BJ (cell line): ENCODE data around the gene OXLD1. TPM values are rescaled to one million over a fixed set of nuclear protein-coding genes. Genes with fewer than 3 reads are reported as not detected.

Source experiments
- CTCF ChIA-PET: fragments of 350-600 bp; formaldehyde crosslinking; extraction: SDS; loops from one replicate; lab custom pipeline; 2021; ENCODE audit warnings: antibody characterized with exemption, inconsistent platforms; lab: Yijun Ruan, JAX
- POLR2A ChIA-PET: fragments of 300-600 bp; sonication (Branson Sonifier 250); formaldehyde crosslinking; extraction: SDS; loops from one replicate; lab custom pipeline; 2021; ENCODE audit warnings: antibody characterized with exemption; lab: Charles Lee
- DNase-seq: peaks from one replicate; pipeline ENCODE4 v3.0.0-alpha.2; 2011; ENCODE audit warnings: low read depth
- H3K27me3 ChIP-seq: 2 replicates; pipeline ENCODE4 v1.6.0; 2011; ENCODE audit warnings: low read length; ENCODE audit not compliant: control insufficient read depth, insufficient read depth
- H3K36me3 ChIP-seq: 2 replicates; pipeline ENCODE4 v1.5.1; 2011; ENCODE audit warnings: low read length; ENCODE audit not compliant: control insufficient read depth, insufficient read depth
- H3K4me3 ChIP-seq: 2 replicates; pipeline ENCODE4 v1.5.1; 2011; ENCODE audit warnings: low read depth, mild to moderate bottlenecking, control low read depth, low read length
- polyA plus RNA-seq: library from polyadenylated mRNA; depleted of rRNA; stranded (reverse); fragments of >200 nt; gene quantifications from 2 replicates; pipeline ENCODE4 v1.2.3, GENCODE V29; 2011
- TF ChIP-seq, protein P1 (sequence below): IDR thresholded peaks from 2 replicates; pipeline ENCODE4 v1.5.1; 2011; ENCODE audit warnings: low read depth, mild to moderate bottlenecking, control low read depth, inconsistent platforms, low read length, moderate library complexity; ENCODE audit not compliant: insufficient read depth

Gene OXLD1
- polyA plus RNA-seq, 1 experiment = 29.6 TPM

DNA sequence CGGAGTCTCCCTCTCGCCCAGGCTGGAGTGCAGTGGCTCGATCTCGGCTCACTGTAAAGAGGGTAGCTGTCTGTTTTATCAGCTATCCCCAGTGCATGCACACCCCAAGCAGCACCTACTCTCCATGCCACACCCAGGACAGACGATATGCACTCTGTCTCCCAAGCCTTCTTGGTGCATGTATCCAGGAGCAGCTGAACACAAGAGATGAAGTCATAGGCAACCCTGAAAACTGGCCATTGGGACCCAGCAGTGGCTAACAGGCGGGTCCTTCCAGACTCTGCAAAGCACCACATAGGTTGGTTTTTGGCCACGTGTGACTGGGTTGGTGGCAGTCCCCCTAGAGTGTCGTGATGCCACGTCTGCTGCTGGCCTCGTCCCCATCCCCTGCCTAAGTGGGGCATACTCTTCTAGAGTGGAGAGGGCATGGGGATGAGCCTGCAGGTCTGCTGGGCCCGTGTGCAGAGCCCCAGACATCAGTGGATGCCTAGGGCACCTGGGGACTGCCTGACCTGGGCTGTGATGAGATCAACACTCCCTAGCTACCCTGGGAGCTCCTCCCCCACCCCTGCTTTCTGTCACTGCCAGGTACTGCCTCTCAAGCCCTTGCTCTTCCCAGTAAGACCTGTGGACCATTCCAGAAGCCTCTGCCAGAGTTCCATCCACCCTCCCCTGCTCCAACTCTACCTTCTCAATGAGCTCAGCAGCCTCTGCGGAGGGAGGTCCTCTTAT, 19.4 kb downstream of the OXLD1 start:
- DNase-seq = no peak
- Histone ChIP-seq H3K27me3 (peaks cover 9% of the 10 kb centered on the region), H3K36me3 (no peaks in the 10 kb centered on the region; the same call in 1 of the 2 replicates), H3K4me3 (no peak overlapping the region)
- ChIA-PET CTCF (interaction anchor here (0.6 to 1.1 kb wide), 3 partner anchors 21 to 390 kb away, joined by 3 read pairs; partner anchors contain the start of gene DCXR), POLR2A (no interaction called here)
- TF ChIP-seq, protein P1, sequence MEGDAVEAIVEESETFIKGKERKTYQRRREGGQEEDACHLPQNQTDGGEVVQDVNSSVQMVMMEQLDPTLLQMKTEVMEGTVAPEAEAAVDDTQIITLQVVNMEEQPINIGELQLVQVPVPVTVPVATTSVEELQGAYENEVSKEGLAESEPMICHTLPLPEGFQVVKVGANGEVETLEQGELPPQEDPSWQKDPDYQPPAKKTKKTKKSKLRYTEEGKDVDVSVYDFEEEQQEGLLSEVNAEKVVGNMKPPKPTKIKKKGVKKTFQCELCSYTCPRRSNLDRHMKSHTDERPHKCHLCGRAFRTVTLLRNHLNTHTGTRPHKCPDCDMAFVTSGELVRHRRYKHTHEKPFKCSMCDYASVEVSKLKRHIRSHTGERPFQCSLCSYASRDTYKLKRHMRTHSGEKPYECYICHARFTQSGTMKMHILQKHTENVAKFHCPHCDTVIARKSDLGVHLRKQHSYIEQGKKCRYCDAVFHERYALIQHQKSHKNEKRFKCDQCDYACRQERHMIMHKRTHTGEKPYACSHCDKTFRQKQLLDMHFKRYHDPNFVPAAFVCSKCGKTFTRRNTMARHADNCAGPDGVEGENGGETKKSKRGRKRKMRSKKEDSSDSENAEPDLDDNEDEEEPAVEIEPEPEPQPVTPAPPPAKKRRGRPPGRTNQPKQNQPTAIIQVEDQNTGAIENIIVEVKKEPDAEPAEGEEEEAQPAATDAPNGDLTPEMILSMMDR = no peak

DNA sequence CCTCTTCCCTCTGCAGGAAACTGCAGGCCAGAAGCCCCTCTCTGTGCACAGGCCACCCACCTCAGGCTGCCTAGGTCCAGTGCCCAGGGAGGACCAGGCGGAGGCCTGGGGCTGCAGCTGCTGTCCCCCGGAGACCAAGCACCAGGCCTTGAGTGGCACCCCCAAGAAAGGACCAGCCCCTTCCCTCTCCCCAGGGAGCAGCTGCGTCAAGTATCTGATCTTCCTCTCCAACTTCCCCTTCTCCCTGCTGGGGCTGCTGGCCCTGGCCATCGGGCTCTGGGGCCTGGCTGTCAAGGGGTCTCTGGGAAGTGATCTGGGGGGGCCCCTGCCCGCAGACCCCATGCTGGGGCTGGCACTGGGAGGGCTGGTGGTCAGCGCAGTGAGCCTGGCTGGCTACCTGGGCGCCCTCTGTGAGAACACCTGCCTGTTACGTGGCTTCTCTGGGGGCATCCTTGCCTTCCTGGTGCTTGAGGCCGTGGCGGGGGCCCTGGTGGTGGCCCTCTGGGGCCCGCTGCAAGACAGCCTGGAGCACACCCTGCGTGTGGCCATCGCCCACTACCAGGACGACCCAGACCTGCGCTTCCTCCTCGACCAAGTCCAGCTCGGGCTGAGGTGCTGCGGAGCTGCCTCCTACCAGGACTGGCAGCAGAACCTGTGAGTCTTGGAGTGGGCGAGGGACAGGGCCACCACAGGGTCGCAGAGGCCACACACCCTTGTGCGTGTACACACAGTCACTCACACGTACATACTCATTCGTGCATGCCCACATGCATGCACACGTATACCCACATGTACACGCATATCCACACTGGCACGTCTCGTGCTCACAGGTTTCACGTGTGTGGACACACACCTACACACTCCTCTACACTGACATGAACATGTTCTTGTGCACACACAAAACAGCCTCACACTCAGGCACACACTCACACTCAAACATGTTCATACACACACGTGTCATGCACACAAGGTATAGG, 21.1 kb downstream of the OXLD1 start:
- TF ChIP-seq, protein P1 = no peak
- POLR2A ChIA-PET = no interaction called here

DNA sequence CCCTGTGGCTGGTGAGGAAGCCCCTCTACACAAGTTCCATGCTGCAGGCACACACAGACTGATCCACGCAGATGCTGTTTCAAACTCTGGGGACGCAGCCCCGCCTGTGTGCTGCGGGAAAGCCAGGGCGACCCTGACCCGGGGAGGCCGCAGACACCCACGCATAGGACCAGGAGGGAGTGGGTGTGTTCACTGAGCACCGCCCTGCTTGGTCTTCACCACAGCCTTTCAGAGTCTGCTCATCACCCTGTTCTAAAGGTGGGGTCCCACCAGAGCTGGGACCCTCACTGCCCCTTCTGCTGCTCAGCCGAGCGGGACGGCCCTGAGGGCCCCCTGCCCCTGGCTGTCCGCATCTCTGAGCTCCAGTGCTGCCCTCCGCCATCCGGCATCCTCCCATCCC, 21.9 kb downstream of the OXLD1 start:
- ChIA-PET CTCF (no interaction called here), POLR2A (no interaction called here)
- Histone ChIP-seq H3K4me3 (no peak overlapping the region), H3K27me3 (peaks cover 9% of the 10 kb centered on the region), H3K36me3 (no peaks in the 10 kb centered on the region; the same call in none of the 2 replicates)
- TF ChIP-seq, protein P1 = no peak
- DNase-seq = no peak

More for the DNA sequence above, 21.1 kb downstream of the OXLD1 start:
- no peak for DNase-seq
- CTCF ChIA-PET = no interaction called here
- Histone ChIP-seq H3K27me3 (peaks cover 9% of the 10 kb centered on the region), H3K36me3 (no peaks in the 10 kb centered on the region; the same call in none of the 2 replicates), H3K4me3 (no peak overlapping the region)

DNA sequence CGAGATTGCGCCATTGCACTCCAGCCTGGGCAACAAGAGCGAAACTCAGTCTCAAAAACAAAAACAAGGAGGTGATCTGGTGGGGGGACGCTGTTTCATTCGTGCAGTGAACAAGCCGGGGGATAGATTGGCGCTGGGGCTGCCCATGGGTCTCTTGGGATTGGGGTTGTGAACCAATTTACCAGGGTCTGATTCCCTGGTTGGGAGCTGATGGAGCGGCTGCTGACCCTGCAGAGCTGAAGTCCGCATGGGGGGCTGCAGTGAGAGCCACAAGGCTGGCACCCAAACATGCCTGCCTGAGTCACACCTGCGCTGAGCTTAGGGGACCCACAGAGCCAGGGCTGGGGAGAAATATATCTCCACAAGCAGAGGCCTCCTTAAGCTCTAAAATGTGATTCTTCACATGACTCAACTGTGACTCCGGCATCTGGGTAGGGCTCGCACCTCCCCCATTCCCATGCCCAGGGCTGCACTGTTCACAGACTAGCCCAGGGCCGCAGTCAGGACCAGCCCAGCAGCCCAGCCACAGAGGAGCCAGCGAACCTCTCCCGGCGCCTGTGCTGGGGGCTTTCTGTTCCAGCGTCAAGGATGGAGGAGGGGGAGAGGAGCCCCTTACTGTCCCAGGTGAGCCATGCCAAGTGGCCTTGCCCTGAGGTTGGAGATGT, 24.4 kb downstream of the OXLD1 start:
- no peak for DNase-seq
- CTCF ChIA-PET = interaction anchor here (1.0 kb wide), 1 partner anchor 11 kb away, joined by 3 read pairs; no protein-coding TSS in a partner anchor
- POLR2A ChIA-PET = interaction anchor here (0.6 kb wide), 1 partner anchor 134 kb away, joined by 3 read pairs; no protein-coding TSS in a partner anchor
- H3K27me3 ChIP-seq = no peaks in the 10 kb centered on the region
- no peak overlapping the region for H3K4me3 ChIP-seq
- TF ChIP-seq, protein P1 = no peak
- no peaks in the 10 kb centered on the region; the same call in none of the 2 replicates for H3K36me3 ChIP-seq
